Naive B cell (primary cell): Measurements from ENCODE around the gene MTRF1L. TPM values are rescaled to one million over a fixed set of nuclear protein-coding genes. Genes with fewer than 3 reads are reported as not detected.
A peak's percentile ranks its signal among the peaks of the same experiment; 100 is the strongest.
"Not testable (repeated sequence)": the region's sequence is repeated elsewhere in the genome, so short reads cannot be mapped to it uniquely, and the experiment has no call there.

Experiments
- ATAC-seq, 2 donors: fragments of 150-1000 bp; cut with Tn5 transposase; 2 replicates each; pipeline ENCODE4 v1.10.0; 2021; ENCODE audit warnings: low read depth in 2 of 2, mild to moderate bottlenecking in 2 of 2, moderate library complexity in 2 of 2
- DNase-seq: peaks from one replicate; pipeline ENCODE4 v3.0.0; 2022
- H3K27ac Mint-ChIP-seq, 6 donors: one replicate each; pipeline ENCODE4 v1.8.0; 2020 to 2022; ENCODE audit warnings: mild to moderate bottlenecking in 6 of 6, mixed read lengths in 6 of 6, moderate library complexity in 5 of 6, inconsistent platforms in 2 of 6
- H3K27me3 Mint-ChIP-seq, 3 donors: one replicate each; pipeline ENCODE4 v1.8.0; 2021 to 2022; ENCODE audit warnings: mixed read lengths in 3 of 3, mild to moderate bottlenecking in 1 of 3
- H3K36me3 Mint-ChIP-seq, 2 donors: one replicate each; pipeline ENCODE4 v1.8.0; 2020 to 2022; ENCODE audit warnings: mixed read lengths in 2 of 2, inconsistent platforms in 1 of 2, mild to moderate bottlenecking in 1 of 2
- H3K4me1 Mint-ChIP-seq, 3 donors: one replicate each; pipeline ENCODE4 v1.8.0; 2020 to 2022; ENCODE audit warnings: mixed read lengths in 3 of 3, inconsistent platforms in 1 of 3, mild to moderate bottlenecking in 1 of 3, moderate library complexity in 1 of 3
- H3K4me3 Mint-ChIP-seq, 8 donors: one replicate each; pipeline ENCODE4 v1.8.0; 2020 to 2022; ENCODE audit warnings: mild to moderate bottlenecking in 8 of 8, mixed read lengths in 8 of 8, moderate library complexity in 8 of 8, inconsistent platforms in 2 of 8
- H3K9me3 Mint-ChIP-seq, 7 donors: one replicate each; pipeline ENCODE4 v1.8.0; 2020 to 2022; ENCODE audit warnings: mixed read lengths in 7 of 7, mild to moderate bottlenecking in 5 of 7, inconsistent platforms in 2 of 7, moderate library complexity in 1 of 7
- polyA plus RNA-seq, 6 donors: library from polyadenylated mRNA; unstranded; fragments of 300-500 nt; fragmentation: Illumina TruSeq; gene quantifications; one replicate each; pipeline ENCODE4 v1.2.3, GENCODE V29; 2021; ENCODE audit warnings: low read depth in 6 of 6

The MTRF1L gene
- polyA plus RNA-seq, 6 donors from 2014 or later: 11.1 to 15.6 (median 13.9) TPM

DNA sequence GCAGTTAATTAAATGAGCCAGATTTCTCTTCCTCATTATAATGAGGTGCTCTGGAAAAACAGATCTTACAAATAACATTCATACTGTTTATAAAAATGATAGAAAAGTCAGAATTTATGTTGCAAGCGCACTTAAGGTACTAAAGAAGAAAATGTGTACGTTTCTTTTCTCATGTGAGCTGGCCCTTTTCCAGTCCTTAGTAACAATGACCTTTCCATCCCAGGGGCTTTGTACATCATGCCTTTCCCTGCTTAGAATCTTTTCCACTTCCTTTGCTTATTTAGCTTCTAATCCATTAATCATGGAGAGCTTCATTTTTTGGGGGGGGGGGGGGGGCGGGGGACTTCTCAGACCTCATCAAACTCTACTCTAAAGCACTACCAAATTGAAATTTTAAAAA is 24.5 kb downstream of the MTRF1L start:
- H3K4me1 Mint-ChIP-seq: peaks cover 17 to 36% (median 33%) of the 10 kb centered on the region in 3 donors
- no peak overlapping the region for H3K4me3 Mint-ChIP-seq
- no peak overlapping the region for H3K27ac Mint-ChIP-seq

DNA sequence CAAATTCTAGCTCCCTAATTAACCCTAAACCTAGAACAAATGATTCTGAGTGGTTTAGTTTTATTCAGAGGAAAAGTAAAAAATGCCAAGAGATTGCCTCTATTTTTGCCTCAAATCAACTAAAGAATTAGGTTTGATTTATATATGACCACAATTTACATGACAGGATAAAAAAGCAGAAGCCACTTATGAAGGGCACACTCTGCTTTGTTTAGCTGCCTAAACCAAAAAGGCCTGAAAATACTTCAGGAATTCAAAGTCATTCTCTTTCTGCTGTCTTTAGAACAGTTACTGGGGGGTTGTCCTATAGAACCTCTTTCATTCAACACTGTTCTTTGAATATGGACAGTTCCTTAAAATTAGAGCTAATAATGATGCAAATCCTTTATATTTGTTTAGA is 25.0 kb downstream of the MTRF1L start:
- H3K36me3 Mint-ChIP-seq: peaks cover 9 to 21% of the 10 kb centered on the region in 2 donors

More for the DNA sequence above, 24.5 kb downstream of the MTRF1L start:
- no peaks in the 10 kb centered on the region for H3K9me3 Mint-ChIP-seq
- peaks cover 9 to 16% of the 10 kb centered on the region in 2 donors for H3K36me3 Mint-ChIP-seq
- no peak for ATAC-seq
- no peak for DNase-seq
- H3K27me3 Mint-ChIP-seq: no peaks in the 10 kb centered on the region

DNA sequence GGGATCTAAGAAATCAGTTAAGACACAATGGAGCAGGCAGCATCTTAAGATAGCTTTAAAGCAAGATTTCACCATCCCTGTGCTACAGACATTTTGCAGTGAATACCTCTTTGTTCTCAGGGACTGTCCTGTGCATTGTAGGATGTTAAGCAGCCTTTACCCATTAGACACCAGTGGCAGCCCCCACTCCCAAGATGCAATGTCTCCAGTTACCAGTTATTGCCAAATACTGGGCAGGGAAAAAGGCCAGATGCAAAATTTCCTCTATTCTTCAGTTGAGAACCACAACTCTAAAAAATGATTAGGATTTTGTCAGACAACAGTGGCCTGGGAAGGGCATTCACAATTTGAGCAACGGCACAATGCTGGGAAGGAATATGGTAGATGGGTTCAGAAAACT is 25.8 kb downstream of the MTRF1L start:
- Mint-ChIP-seq H3K9me3 (no peaks in the 10 kb centered on the region), H3K27ac (peak overlapping the region in 1 of 6 donors; percentile 7), H3K27me3 (no peaks in the 10 kb centered on the region), H3K4me1 (peaks cover 17 to 31% (median 26%) of the 10 kb centered on the region in 3 donors), H3K36me3 (peaks cover 9 to 26% of the 10 kb centered on the region in 2 donors), H3K4me3 (no peak overlapping the region)
- DNase-seq (no peak), ATAC-seq (no peak)

More for the DNA sequence above, 25.0 kb downstream of the MTRF1L start:
- Mint-ChIP-seq H3K9me3 (no peaks in the 10 kb centered on the region), H3K27ac (no peak overlapping the region), H3K4me3 (no peak overlapping the region), H3K27me3 (no peaks in the 10 kb centered on the region), H3K4me1 (peaks cover 17 to 36% (median 31%) of the 10 kb centered on the region in 3 donors)
- ATAC-seq (no peak), DNase-seq (no peak)

DNA sequence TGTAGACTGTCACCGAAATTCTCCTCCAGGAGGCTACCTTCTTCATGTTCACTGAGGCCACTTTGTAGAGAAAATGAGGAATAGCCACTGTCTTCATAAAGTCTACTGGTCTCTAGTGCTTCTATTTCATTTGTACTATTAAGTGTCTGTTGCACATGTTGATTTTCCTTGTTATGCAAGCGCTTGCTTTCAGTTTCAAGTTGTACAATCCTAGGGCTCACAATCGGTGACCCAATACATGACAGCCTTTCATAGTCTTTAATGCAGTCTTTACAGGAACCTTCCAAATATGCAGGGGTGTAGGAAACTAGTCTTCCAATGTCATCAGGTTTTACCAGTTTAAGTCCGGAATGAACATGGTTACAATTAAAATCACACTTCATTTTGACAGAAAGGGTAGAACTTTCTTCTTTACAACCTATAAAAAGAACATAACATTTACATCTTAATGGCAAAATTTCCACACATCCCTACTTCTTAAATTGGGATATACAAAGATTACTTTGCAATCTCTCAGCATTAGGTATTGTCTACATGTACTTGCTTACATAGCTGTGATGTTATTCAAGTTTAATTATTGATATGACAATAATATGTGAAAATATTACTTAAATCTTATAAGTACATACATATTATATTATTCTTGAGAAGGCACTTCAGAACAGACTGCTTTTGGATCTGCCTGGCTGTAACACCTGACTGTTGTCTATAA is 27.1 kb downstream of the MTRF1L start:
- peaks cover 17 to 22% (median 18%) of the 10 kb centered on the region in 3 donors for H3K4me1 Mint-ChIP-seq
- no peaks in the 10 kb centered on the region for H3K27me3 Mint-ChIP-seq
- peak overlapping the region in 1 of 8 donors; percentile 62 for H3K4me3 Mint-ChIP-seq
- H3K36me3 Mint-ChIP-seq: peaks cover 17 to 30% of the 10 kb centered on the region in 2 donors
- DNase-seq (no peak), ATAC-seq (no peak)
- no peaks in the 10 kb centered on the region for H3K9me3 Mint-ChIP-seq
- no peak overlapping the region for H3K27ac Mint-ChIP-seq

DNA sequence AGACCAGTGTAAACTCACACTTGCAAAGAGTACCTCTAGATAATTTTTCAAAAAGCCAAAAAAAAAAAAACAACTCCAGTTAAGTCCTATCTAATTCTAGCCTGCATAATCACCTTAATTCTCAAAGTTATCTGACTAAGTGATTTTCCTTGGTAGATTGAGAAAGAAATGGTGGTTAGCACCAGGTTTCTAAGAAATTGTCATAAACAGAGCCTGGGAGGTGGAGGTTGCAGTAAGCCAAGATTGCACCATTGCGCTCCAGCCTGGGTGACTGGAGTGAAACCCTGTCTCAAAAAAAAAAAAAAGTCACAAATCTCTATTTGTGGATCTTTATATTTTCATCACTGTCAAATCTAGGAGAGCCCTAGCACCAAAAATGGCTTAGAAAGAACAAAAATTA is 28.6 kb downstream of the MTRF1L start:
- no peak for DNase-seq
- Mint-ChIP-seq H3K4me3 (no peak overlapping the region), H3K36me3 (peaks cover 25 to 45% of the 10 kb centered on the region in 2 donors), H3K9me3 (peaks cover 0 to 11% (median 7%) of the 10 kb centered on the region in 7 donors), H3K27me3 (no peaks in the 10 kb centered on the region), H3K27ac (no peak overlapping the region), H3K4me1 (peaks cover 13 to 17% (median 14%) of the 10 kb centered on the region in 3 donors)
- ATAC-seq: no peak

DNA sequence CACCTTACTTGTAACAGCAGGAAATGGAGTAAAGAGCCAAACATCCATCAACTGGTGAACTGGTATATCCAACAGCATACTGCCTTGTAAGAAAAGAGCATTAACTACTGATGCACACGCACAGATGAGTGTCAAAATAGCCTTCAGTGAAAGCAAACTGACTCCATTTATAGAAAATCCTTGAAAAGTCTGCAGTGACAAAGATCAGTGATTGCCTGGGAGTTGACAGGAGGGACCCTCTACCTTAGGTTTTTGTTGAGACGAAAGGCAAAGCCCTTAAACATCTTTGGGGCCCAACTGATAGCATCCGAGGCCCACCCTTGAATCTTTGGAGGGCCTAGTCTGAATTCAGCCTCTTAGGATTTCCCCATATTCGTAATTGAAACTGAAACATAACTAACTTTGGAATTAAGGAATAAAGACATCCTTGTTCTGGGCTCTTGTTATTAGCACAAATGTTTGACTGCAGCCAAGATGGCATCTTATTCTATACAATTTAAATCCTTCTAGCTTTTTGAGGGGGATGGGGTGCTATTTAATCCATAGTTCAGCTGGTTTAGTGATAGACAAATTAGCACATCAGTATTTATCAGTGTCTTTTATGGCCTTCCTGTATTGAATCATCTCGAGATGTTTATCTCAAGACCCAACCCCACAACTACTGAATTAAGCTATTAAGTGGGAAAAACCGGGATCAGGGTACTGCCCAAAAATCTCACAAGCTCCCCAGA is 32.7 kb downstream of the MTRF1L start:
- DNase-seq (no peak), ATAC-seq (no peak)
- H3K4me3 Mint-ChIP-seq: peak overlapping the region in 1 of 8 donors; percentile 37
- no peak overlapping the region for H3K27ac Mint-ChIP-seq
- peaks cover 31 to 42% of the 10 kb centered on the region in 2 donors for H3K36me3 Mint-ChIP-seq
- H3K9me3 Mint-ChIP-seq: peaks cover 10 to 43% (median 35%) of the 10 kb centered on the region in 7 donors
- H3K4me1 Mint-ChIP-seq: peaks cover 0 to 5% (median 1%) of the 10 kb centered on the region in 3 donors
- no peaks in the 10 kb centered on the region for H3K27me3 Mint-ChIP-seq

DNA sequence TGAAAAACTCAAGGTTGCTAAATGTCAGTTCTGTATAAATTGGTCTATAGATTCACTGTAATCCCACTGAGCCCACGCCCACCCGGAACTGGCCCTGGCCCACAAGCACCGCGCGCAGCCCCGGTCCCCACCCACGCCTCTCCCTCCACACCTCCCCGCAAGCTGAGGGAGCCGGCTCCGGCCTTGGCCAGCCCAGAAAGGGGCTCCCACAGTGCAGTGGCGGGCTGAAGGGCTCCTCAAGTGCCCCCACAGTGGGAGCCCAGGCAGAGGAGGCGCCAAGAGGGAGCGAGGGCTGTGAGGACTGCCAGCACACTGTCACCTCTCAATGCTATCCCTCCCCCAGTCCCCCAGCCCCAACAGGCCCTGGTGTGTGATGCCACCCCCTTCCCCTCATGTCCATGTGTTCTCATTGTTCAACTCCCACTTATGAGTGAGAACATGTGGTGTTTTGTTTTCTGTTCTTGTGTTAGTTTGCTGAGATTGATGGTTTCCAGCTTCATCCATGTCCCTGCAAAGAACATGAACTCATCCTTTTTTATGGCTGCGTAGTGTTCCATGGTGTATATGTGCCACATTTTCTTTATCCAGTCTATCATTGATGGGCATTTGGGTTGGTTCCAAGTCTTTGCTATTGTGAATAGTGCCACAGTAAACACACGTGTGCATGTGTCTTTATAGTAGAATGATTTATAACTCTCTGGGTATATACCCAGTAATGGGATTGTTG is 36.2 kb downstream of the MTRF1L start:
- Mint-ChIP-seq H3K36me3 (peaks cover 23 to 25% of the 10 kb centered on the region in 2 donors), H3K9me3 (peaks cover 10 to 52% (median 35%) of the 10 kb centered on the region in 7 donors)
- ATAC-seq, H3K4me3 Mint-ChIP-seq, H3K4me1 Mint-ChIP-seq, H3K27me3 Mint-ChIP-seq, DNase-seq, H3K27ac Mint-ChIP-seq: not testable (repeated sequence)

DNA sequence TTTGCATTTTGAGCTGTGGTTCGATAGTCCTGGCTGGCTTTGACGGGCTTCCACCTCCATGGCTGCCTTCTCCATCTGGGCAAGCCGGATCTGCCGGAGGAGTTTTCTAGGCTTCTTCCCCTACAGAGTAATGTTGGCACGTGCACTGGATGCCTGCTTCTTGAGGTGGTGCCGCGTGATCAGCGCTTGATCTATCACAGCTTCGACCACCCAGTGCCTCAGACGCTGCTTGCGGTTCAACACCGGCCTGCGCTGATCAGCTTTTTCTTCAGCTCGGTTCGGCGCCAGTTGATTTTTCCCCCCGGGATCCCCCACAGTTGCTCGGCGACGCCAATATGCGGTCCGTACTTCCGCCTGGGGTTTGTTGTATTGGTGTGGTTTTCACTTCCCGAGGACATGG is 43.2 kb downstream of the MTRF1L start:
- DNase-seq (no peak), ATAC-seq (no peak)
- Mint-ChIP-seq H3K4me1 (no peaks in the 10 kb centered on the region), H3K36me3 (no peaks in the 10 kb centered on the region), H3K4me3 (no peak overlapping the region), H3K27ac (no peak overlapping the region), H3K27me3 (peaks cover 12 to 34% (median 15%) of the 10 kb centered on the region in 3 donors), H3K9me3 (peaks cover 0 to 15% (median 0%) of the 10 kb centered on the region in 7 donors)

DNA sequence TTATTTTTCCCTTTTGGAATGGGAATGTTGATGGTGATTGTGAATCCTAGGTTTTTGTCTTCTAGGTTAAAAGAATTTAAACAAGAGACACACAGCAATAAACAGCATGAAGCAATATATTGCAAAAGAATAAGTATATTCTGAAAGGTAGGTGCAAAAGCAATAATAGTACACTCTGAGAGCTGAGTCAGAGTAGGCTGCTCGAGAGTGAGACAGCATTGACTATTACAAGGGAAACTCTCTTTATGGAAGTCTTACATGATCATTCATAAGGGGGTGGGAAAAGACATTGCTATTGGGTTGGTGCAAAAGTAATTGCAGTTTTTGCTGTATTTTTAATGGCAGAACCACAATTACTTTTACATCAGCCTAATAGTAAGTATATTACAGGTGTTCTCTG is 44.7 kb downstream of the MTRF1L start:
- ATAC-seq (no peak), DNase-seq (no peak)
- Mint-ChIP-seq H3K36me3 (no peaks in the 10 kb centered on the region), H3K4me3 (no peak overlapping the region), H3K9me3 (peaks cover 0 to 11% (median 0%) of the 10 kb centered on the region in 7 donors), H3K27me3 (peaks cover 18 to 33% (median 22%) of the 10 kb centered on the region in 3 donors), H3K27ac (no peak overlapping the region), H3K4me1 (no peaks in the 10 kb centered on the region)

DNA sequence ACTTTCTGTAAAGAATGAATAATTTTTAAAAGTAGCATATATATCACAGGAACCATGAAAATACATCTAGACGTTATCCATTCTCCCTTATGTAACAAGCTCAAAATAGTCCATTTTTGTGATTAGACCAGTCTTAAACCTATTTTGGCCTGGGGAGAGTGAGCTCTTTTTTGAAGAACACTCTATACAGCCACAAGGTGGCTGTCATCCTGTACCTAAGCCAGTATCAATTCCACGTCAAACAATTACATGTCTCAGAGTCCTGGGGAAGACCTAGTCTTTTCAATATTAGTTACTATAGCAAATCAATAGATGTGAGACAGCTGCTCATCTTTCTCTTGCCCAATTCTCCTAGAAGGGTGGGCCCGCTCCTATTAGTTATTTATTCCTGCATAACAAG is 48.1 kb downstream of the MTRF1L start:
- Mint-ChIP-seq H3K27ac (no peak overlapping the region), H3K4me3 (no peak overlapping the region), H3K9me3 (peaks cover 0 to 11% (median 0%) of the 10 kb centered on the region in 7 donors), H3K4me1 (no peaks in the 10 kb centered on the region), H3K36me3 (no peaks in the 10 kb centered on the region), H3K27me3 (peaks cover 22 to 35% (median 31%) of the 10 kb centered on the region in 3 donors)
- no peak for DNase-seq
- ATAC-seq: no peak

DNA sequence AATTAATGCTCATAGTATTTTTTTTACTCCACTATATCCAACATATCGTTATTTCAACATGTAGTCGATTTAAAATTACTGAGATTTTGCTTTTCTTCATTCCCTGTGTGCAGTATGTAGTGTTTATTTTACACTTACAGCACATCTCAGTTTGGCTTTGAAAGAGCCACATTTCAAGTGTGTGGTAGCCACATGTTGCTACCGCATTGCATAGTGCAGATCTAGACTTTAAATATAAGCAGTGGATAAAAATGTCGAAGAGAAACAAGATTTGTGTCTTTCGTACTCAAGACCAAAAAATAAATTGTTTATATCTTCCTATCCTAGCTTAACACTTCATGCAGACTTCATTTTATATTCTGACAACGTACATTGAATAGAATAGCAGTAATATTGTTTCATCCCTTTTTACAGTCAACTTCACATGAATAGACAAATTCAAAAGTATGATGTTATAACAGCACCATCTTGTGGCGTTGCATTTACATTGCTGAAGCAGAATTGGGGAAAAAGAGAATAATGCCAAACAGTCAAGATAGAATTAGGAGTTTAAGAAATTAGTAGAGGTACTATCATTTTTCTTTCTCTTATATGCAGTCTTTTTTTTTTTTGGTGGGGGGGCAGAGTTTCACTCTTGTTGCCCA is 49.5 kb downstream of the MTRF1L start:
- no peak for DNase-seq
- H3K4me3 Mint-ChIP-seq: no peak overlapping the region
- no peaks in the 10 kb centered on the region for H3K36me3 Mint-ChIP-seq
- peaks cover 4 to 5% (median 4%) of the 10 kb centered on the region in 3 donors for H3K4me1 Mint-ChIP-seq
- no peak for ATAC-seq
- peaks cover 24 to 40% (median 25%) of the 10 kb centered on the region in 3 donors for H3K27me3 Mint-ChIP-seq
- no peak overlapping the region for H3K27ac Mint-ChIP-seq
- peaks cover 0 to 11% (median 0%) of the 10 kb centered on the region in 7 donors for H3K9me3 Mint-ChIP-seq

DNA sequence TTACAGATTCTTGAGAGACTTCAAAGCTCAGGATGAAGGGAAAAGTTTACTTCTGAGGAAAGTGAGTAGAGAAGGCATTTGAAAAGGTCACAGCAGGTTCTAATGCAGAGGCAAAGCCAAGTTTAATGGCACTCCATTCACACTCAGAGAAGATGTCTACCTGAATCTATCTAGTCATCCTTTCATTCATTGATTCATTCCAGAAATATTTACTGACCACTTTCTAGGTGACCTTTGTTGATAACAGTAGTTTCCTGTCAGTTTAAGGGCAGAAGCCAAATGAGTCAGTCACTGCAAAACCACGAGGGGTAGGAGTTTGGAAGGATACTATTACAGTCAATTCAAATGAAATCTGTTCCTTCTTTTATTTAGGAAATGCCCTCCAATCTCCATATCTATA is 50.5 kb downstream of the MTRF1L start:
- Mint-ChIP-seq H3K4me3 (no peak overlapping the region), H3K9me3 (peaks cover 0 to 11% (median 0%) of the 10 kb centered on the region in 7 donors), H3K36me3 (no peaks in the 10 kb centered on the region), H3K27me3 (peaks cover 24 to 42% (median 26%) of the 10 kb centered on the region in 3 donors), H3K4me1 (peaks cover 4 to 6% (median 6%) of the 10 kb centered on the region in 3 donors), H3K27ac (no peak overlapping the region)
- no peak for ATAC-seq
- DNase-seq: no peak

DNA sequence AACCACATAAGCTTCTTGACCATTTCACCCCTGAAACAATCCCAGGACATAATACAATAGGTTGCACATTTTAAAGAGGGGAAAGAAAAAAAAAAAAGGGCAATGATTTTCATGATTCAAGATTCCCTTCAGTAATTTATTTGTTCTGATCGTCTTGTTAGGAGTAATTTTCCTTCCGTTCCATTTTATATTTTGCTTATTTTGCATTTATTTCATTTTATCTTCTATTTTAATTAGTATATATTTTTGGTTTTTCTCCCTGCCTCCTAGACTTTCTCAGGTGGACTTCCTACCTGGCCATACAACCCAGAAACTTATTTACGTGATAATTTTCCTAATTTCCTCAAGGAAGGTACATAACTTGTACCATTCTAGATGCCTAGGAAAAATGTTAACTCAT is 52.3 kb downstream of the MTRF1L start:
- DNase-seq (no peak), ATAC-seq (no peak)
- Mint-ChIP-seq H3K4me1 (peaks cover 4 to 6% (median 6%) of the 10 kb centered on the region in 3 donors), H3K4me3 (no peak overlapping the region), H3K36me3 (no peaks in the 10 kb centered on the region), H3K27ac (peak overlapping the region in 1 of 6 donors; percentile 46), H3K9me3 (no peaks in the 10 kb centered on the region), H3K27me3 (peaks cover 16 to 35% (median 24%) of the 10 kb centered on the region in 3 donors)
